Thyroid gland (tissue), 4 donors: ENCODE measurements around the gene PYGM.

ENCODE experiments used
- POLR2A ChIP-seq, 2 donors: fragments of 450-650 bp; IDR thresholded peaks; one replicate each; pipeline ENCODE4 v1.6.1; 2017; ENCODE audit warnings: antibody characterized with exemption in 2 of 2, mild to moderate bottlenecking in 2 of 2, moderate library complexity in 1 of 2
- TF ChIP-seq, protein P1 (sequence below), 6 experiments: fragments of 200-600 bp in 3 of 6; fragments of 450-650 bp in 3 of 6; sonication (generic) in 3 of 6; IDR thresholded peaks; one replicate each; pipeline ENCODE4 v1.5.1; 2016 to 2019; ENCODE audit warnings: antibody characterized with exemption in 6 of 6, mild to moderate bottlenecking in 2 of 6, inconsistent platforms in 1 of 6, moderate library complexity in 1 of 6

- TF ChIP-seq, protein P1, sequence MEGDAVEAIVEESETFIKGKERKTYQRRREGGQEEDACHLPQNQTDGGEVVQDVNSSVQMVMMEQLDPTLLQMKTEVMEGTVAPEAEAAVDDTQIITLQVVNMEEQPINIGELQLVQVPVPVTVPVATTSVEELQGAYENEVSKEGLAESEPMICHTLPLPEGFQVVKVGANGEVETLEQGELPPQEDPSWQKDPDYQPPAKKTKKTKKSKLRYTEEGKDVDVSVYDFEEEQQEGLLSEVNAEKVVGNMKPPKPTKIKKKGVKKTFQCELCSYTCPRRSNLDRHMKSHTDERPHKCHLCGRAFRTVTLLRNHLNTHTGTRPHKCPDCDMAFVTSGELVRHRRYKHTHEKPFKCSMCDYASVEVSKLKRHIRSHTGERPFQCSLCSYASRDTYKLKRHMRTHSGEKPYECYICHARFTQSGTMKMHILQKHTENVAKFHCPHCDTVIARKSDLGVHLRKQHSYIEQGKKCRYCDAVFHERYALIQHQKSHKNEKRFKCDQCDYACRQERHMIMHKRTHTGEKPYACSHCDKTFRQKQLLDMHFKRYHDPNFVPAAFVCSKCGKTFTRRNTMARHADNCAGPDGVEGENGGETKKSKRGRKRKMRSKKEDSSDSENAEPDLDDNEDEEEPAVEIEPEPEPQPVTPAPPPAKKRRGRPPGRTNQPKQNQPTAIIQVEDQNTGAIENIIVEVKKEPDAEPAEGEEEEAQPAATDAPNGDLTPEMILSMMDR (IDR thresholded peaks at IDR 0.05): no peak
- no peak for TF ChIP-seq POLR2A (IDR thresholded peaks at IDR 0.05)
Observed at GRCh38 chr11:64742087-64742888, 17.5 kb downstream of the PYGM start.
